Sigmoid colon (tissue), 4 donors: Measurements from ENCODE around the gene GMDS.

Source experiments
- POLR2AphosphoS5 ChIP-seq, 4 donors: sonication (generic); formaldehyde crosslinking; IDR thresholded peaks; one replicate each; pipeline ENCODE4 v1.6.1; 2017; ENCODE audit warnings: antibody characterized with exemption in 4 of 4
- TF ChIP-seq, protein P1 (sequence below), 4 experiments: fragments of 450-650 bp in 3 of 4; fragments of 200-600 bp in 1 of 4; IDR thresholded peaks; one replicate each; pipeline ENCODE4 v1.5.1; 2016 to 2019; ENCODE audit warnings: antibody characterized with exemption in 4 of 4, mild to moderate bottlenecking in 3 of 4, moderate library complexity in 2 of 4

DNA sequence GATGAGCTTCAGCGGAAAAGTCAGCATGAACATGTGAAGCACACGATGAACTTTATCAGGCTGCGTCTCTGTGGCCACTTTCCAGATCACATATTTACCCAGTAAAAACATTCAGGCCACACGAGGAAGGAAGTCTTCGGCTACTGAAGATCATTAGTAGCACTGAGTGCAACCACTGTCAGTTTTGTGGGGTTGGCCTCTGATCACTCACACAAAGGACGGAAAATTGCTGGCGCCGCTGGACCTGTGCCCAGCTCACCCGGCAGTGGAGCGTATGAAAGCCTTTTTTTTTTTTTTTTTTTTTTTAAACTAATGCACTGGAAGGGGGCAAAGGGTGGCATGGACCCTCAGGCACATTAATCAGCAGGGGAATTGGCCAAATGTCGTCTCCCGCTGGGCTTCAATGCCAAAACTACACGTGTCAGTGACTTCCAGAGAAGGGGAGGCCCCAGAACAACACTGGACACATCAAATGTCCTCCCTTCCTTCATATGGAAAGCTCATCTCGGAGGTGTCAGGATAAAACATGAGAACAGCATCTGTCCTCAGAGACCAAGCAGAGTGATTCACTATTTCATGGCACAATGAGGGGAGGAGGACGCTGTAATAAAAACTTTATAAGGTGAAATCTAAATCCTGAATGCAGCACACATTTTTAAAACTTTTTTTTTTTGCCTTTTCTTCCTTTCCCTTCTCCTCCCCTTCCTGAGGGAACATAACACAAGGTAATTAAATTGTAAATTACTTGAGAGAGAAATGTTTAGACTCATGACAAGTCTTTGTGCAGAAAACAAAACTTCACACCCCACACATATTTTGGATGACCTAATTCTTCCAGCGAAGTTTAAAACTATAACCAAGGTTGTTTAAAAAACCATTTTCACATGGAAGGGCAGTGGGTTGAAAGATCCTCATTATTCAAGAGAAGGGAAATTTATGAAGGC is 412.3 kb downstream of the GMDS start:
- TF ChIP-seq, protein P1, sequence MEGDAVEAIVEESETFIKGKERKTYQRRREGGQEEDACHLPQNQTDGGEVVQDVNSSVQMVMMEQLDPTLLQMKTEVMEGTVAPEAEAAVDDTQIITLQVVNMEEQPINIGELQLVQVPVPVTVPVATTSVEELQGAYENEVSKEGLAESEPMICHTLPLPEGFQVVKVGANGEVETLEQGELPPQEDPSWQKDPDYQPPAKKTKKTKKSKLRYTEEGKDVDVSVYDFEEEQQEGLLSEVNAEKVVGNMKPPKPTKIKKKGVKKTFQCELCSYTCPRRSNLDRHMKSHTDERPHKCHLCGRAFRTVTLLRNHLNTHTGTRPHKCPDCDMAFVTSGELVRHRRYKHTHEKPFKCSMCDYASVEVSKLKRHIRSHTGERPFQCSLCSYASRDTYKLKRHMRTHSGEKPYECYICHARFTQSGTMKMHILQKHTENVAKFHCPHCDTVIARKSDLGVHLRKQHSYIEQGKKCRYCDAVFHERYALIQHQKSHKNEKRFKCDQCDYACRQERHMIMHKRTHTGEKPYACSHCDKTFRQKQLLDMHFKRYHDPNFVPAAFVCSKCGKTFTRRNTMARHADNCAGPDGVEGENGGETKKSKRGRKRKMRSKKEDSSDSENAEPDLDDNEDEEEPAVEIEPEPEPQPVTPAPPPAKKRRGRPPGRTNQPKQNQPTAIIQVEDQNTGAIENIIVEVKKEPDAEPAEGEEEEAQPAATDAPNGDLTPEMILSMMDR (IDR thresholded peaks at IDR 0.05): no peak
- no peak for TF ChIP-seq POLR2AphosphoS5 (IDR thresholded peaks at IDR 0.05)
